ENCODE results near the gene PIBF1. TPM values are rescaled to one million over a fixed set of nuclear protein-coding genes. Genes with fewer than 3 reads are reported as not detected.
A peak's percentile ranks its signal among the peaks of the same experiment; 100 is the strongest.

The PIBF1 gene
- total RNA-seq (10 to 100 TPM in 7 of 9 donors, 1 to 10 TPM in 2; 3.9 to 24.7 (median 14.4) TPM), polyA plus RNA-seq (10 to 100 TPM; 18.6 to 23.6 (median 21.7) TPM)
- long read RNA-seq, donor 1, partial matches to known transcripts: 0 of 1 reads
- long read RNA-seq, donor 1, other reads (novel, unspliced or antisense): 0 of 1 reads
- long read RNA-seq, donor 2: 0 reads
- long read RNA-seq, donor 3, partial matches to known transcripts: 0 of 1 reads
- long read RNA-seq, donor 3, other reads (novel, unspliced or antisense): 0 of 1 reads
- long read RNA-seq, donor 4, partial matches to known transcripts: 9 of 13 reads
- long read RNA-seq, donor 4, other reads (novel, unspliced or antisense): 2 of 13 reads
- long read RNA-seq, donor 5, transcript PIBF1-201 (18 exons, 3,154 nt): major isoform, 19 of 28 reads
- long read RNA-seq, donor 5, partial matches to known transcripts: 1 of 28 reads
- long read RNA-seq, donor 5, other reads (novel, unspliced or antisense): 8 of 28 reads
- long read RNA-seq, donor 6, partial matches to known transcripts: 6 of 8 reads
- long read RNA-seq, donor 6, other reads (novel, unspliced or antisense): 0 of 8 reads
- long read RNA-seq, donor 7, partial matches to known transcripts: 6 of 7 reads
- long read RNA-seq, donor 7, other reads (novel, unspliced or antisense): 0 of 7 reads
- long read RNA-seq, donor 8, partial matches to known transcripts: 5 of 7 reads
- long read RNA-seq, donor 8, other reads (novel, unspliced or antisense): 0 of 7 reads
- long read RNA-seq, donor 9, partial matches to known transcripts: 0 of 2 reads
- long read RNA-seq, donor 9, other reads (novel, unspliced or antisense): 0 of 2 reads
- long read RNA-seq, donor 10: 0 reads

DNA sequence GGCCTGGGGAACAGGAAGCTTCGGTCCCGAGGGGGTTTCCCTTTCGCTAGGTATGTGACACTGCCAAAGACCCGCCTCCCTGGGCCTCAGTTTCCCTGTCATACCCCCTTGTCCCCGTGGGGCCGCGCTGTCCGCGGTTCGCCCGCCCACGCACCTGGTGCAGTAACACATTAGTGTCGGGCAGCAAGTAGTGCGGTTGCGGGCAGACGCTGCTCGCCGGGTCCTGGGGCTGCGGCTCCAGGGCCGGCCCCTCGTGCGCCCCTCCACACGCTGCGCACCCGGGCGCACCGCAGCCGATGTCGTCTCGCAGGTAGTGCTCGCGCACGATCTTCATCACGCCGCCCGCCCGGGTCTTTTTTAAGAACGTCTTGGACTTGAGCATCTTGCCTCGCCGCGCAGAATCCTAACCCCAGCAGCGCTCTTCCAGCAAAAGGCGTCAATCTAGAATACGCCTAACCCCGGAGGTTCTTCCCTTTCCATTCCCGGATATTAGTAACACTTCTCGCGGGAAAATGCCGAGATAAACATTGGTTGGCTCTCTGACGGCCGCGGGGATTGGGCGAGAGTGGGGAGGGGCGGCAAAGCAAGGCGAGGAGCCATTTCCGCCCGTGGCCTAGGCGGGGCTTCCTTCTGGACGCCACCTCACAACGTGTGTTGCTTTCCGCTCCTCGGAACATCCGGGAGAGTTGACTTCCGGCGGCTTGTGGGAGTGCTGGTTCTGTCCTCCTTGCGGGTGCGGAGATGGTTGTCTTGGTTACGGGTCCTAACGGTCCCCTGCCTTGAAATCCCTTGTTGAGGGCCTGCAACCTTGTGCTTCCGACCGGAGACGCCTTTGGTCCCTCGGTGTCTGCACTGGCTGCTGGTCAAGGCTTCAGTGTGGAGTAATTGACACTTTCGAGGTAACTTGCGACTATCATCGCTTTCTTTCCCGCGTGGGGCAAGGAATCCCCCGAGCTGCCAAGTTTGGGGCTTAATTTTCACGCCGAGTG lies at the start of gene PIBF1, which contains the start of gene DIS3:
Gene PIBF1, plus strand, starts transcription at position 683 of the 989 bp plus-strand sequence. CDS start 1,337 bp downstream, outside the sequence.
Gene DIS3, minus strand, starts transcription at position 450 of the 989 bp plus-strand sequence. Its CDS starts 68 bp downstream, at position 382.
- Histone ChIP-seq H3K4me3 (peak within 1 kb of the TSS; percentile 79 to 99 (median 96)), H3K27ac (peak within 1 kb of the TSS in 4 of 5 donors; percentile 67 to 95 (median 78)), H3K4me1 (replicated peaks in 1 of 2) (peaks cover 8 to 42% of the 10 kb centered on the region in 2 donors), H3K36me3 (replicated peaks in 1 of 2) (peaks cover 0 to 16% of the 10 kb centered on the region in 2 donors), H3K27me3 (no peaks in the 10 kb centered on the region), H3K9me3 (replicated peaks in 1 of 3) (no peaks in the 10 kb centered on the region)
- WGBS, 4 donors: 0 to 1% (median 0%) methylated on average over 22 to 81 of the region's 81 CpGs
- intact Hi-C loops (cut with DNase I): no loop called here
- TF ChIP-seq, protein P1, sequence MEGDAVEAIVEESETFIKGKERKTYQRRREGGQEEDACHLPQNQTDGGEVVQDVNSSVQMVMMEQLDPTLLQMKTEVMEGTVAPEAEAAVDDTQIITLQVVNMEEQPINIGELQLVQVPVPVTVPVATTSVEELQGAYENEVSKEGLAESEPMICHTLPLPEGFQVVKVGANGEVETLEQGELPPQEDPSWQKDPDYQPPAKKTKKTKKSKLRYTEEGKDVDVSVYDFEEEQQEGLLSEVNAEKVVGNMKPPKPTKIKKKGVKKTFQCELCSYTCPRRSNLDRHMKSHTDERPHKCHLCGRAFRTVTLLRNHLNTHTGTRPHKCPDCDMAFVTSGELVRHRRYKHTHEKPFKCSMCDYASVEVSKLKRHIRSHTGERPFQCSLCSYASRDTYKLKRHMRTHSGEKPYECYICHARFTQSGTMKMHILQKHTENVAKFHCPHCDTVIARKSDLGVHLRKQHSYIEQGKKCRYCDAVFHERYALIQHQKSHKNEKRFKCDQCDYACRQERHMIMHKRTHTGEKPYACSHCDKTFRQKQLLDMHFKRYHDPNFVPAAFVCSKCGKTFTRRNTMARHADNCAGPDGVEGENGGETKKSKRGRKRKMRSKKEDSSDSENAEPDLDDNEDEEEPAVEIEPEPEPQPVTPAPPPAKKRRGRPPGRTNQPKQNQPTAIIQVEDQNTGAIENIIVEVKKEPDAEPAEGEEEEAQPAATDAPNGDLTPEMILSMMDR (IDR thresholded peaks at IDR 0.05): peak in 2 of 6 experiments; percentile 15 to 19
- TF ChIP-seq POLR2A (IDR thresholded peaks at IDR 0.05): peak; percentile 60 to 86
- peak; percentile 97 to 99 (median 98) for DNase-seq

- intact Hi-C loops (cut with DNase I): no loop called here
- WGBS, 4 donors: 92 to 95% (median 94%) methylated on average over 3 of the region's 3 CpGs
- no peaks in the 10 kb centered on the region for H3K9me3 ChIP-seq (replicated peaks in 1 of 3)
- H3K36me3 ChIP-seq (replicated peaks in 1 of 2): no peaks in the 10 kb centered on the region
- no peak for TF ChIP-seq POLR2A (IDR thresholded peaks at IDR 0.05)
- TF ChIP-seq, protein P1 (IDR thresholded peaks at IDR 0.05): no peak
- no peak overlapping the region for H3K27ac ChIP-seq
- no peaks in the 10 kb centered on the region for H3K4me1 ChIP-seq (replicated peaks in 1 of 2)
- no peak for DNase-seq
- H3K27me3 ChIP-seq: no peaks in the 10 kb centered on the region
- H3K4me3 ChIP-seq: no peak overlapping the region
Observed at GRCh38 chr13:72737033-72737432, 44.9 kb upstream of the PIBF1 start.

DNA sequence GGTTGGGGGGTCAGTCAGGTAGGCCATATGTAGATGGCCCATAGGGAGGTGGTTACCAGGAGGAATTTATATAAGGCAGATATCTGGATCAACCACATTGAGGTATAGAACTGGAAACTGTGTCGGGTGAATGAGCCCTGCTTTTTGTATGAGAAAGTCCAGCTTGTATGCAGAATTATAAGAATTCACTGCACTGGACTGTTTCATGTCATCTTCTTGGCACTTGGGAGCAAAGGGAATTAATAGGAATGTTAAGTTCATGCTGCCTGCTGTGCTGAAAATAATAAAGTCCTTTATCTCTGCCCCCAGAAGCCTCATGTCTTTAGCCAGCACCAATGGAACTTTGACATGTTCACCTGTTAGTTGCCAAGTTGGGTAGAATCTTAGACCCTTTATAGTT lies 41.9 kb upstream of the PIBF1 start:
- no peaks in the 10 kb centered on the region for H3K9me3 ChIP-seq (replicated peaks in 1 of 3)
- no peak for TF ChIP-seq POLR2A (IDR thresholded peaks at IDR 0.05)
- TF ChIP-seq, protein P1 (IDR thresholded peaks at IDR 0.05): no peak
- WGBS, 4 donors: 76 to 87% (median 82%) methylated on average over 1 of the region's 1 CpG
- intact Hi-C loops (cut with DNase I): no loop called here
- no peaks in the 10 kb centered on the region for H3K36me3 ChIP-seq (replicated peaks in 1 of 2)
- H3K27me3 ChIP-seq: no peaks in the 10 kb centered on the region
- DNase-seq: no peak
- H3K4me1 ChIP-seq (replicated peaks in 1 of 2): no peaks in the 10 kb centered on the region
- no peak overlapping the region for H3K27ac ChIP-seq
- no peak overlapping the region for H3K4me3 ChIP-seq

Data from adrenal gland (tissue), 19 donors.